K562 (cell line): ENCODE measurements around the gene CTDSPL. TPM values are rescaled to one million over a fixed set of nuclear protein-coding genes. Genes with fewer than 3 reads are reported as not detected.

ENCODE experiments used
- ATAC-seq: fragments of 200-7000 bp; cut with Tn5 transposase; 3 replicates; pipeline ENCODE4 v1.9.1; 2020; ENCODE audit warnings: moderate library complexity
- BruUV-seq: library from RNA; stranded (reverse); fragments of 400-500 nt; replicated peaks from 2 replicates; lab custom pipeline; 2021; lab: Mats Ljungman, UMichigan
- CTCF ChIA-PET: fragments of 300-600 bp; formaldehyde crosslinking; extraction: SDS; loops from one replicate; lab custom pipeline; 2021; ENCODE audit warnings: low intra/inter-chr PET ratio; lab: Yijun Ruan, JAX
- POLR2A ChIA-PET: fragments of 300-600, 350-650 bp; sonication (Branson Sonifier 250); formaldehyde crosslinking; extraction: SDS; loops from one replicate; lab custom pipeline; 2021; ENCODE audit warnings: antibody characterized with exemption, inconsistent platforms; lab: Yijun Ruan, JAX
- DNase-seq, 4 experiments: peaks; one replicate each; pipeline versions ENCODE4 v3.0.0 to v3.0.0-alpha.2; 2011 to 2018; ENCODE audit warnings: low spot score in 3 of 4, mixed read lengths in 3 of 4; ENCODE audit errors: extremely low read depth in 1 of 4
- FAIRE-seq: peaks from 2 replicates; lab custom pipeline; 2011; peaks lifted over from hg19 to GRCh38; lab: Jason Lieb, UNC
- H2AFZ ChIP-seq: 2 replicates; pipeline ENCODE4 v1.6.0; 2011; ENCODE audit warnings: low read depth, low read length, control low read depth, inconsistent platforms
- H3K27ac ChIP-seq: fragments of 200-600 bp; 3 replicates; pipeline ENCODE4 v1.8.0; 2011; ENCODE audit warnings: low read depth, mild to moderate bottlenecking, control low read depth, inconsistent platforms, low read length, moderate library complexity, mixed read lengths; ENCODE audit errors: extremely low read depth
- H3K27me3 ChIP-seq, 2 experiments: fragments of 300-600 bp in 1 of 2; 2 replicates in 1 of 2; 3 replicates in 1 of 2; pipeline versions ENCODE4 v1.6.0 to v1.8.0; 2011; ENCODE audit warnings: inconsistent platforms in 2 of 2, low read length in 2 of 2, mild to moderate bottlenecking in 1 of 2, mixed read lengths in 1 of 2, moderate library complexity in 1 of 2; ENCODE audit not compliant: control insufficient read depth in 2 of 2, insufficient read depth in 2 of 2
- H3K36me3 ChIP-seq: fragments of 300-600 bp; 3 replicates; pipeline ENCODE4 v1.8.0; 2011; ENCODE audit warnings: mild to moderate bottlenecking, low read length, inconsistent platforms; ENCODE audit not compliant: control insufficient read depth, insufficient read depth
- H3K4me1 ChIP-seq, 2 experiments: fragments of 200-600 bp in 1 of 2; replicated peaks in 1 of 2; 2 replicates in 1 of 2; 3 replicates in 1 of 2; pipeline versions ENCODE4 v1.5.1 to v1.8.0; 2011; ENCODE audit warnings: inconsistent platforms in 2 of 2, low read length in 2 of 2, mild to moderate bottlenecking in 1 of 2, mixed read lengths in 1 of 2, moderate library complexity in 1 of 2; ENCODE audit not compliant: control insufficient read depth in 2 of 2, insufficient read depth in 2 of 2
- H3K4me2 ChIP-seq: 2 replicates; pipeline ENCODE4 v1.6.1; 2011; ENCODE audit warnings: low read length, control low read depth, inconsistent platforms, mixed read lengths; ENCODE audit not compliant: insufficient read depth
- H3K4me3 ChIP-seq: fragments of 200-600 bp; sonication (generic), shearing (Covaris generic); 2 replicates; pipeline ENCODE4 v1.5.1; 2016; ENCODE audit warnings: control low read depth, inconsistent platforms
- H3K79me2 ChIP-seq: fragments of 200-600 bp; 3 replicates; pipeline ENCODE4 v1.8.0; 2011; ENCODE audit warnings: low read length, inconsistent platforms; ENCODE audit not compliant: control insufficient read depth, insufficient read depth
- H3K9ac ChIP-seq, 2 experiments: 2 replicates each; pipeline versions ENCODE4 v1.6.0 to v1.6.1; 2011; ENCODE audit warnings: low read depth in 2 of 2, low read length in 2 of 2, control low read depth in 1 of 2, inconsistent platforms in 1 of 2, mild to moderate bottlenecking in 1 of 2, mixed read lengths in 1 of 2; ENCODE audit not compliant: insufficient read depth in 1 of 2
- H3K9me1 ChIP-seq: one replicate; pipeline ENCODE4 v1.6.0; 2011; ENCODE audit warnings: inconsistent platforms, mild to moderate bottlenecking, low read length, moderate library complexity; ENCODE audit not compliant: control insufficient read depth, insufficient read depth
- H3K9me3 ChIP-seq: replicated peaks from 2 replicates; pipeline ENCODE4 v1.5.1; 2011; ENCODE audit warnings: low read depth, low read length, inconsistent platforms; ENCODE audit not compliant: control insufficient read depth, insufficient read depth
- H4K20me1 ChIP-seq: replicated peaks from 2 replicates; pipeline ENCODE4 v1.6.1; 2011; ENCODE audit warnings: low read length, inconsistent platforms, mixed read lengths; ENCODE audit not compliant: control insufficient read depth, insufficient read depth
- CHD1 ChIP-seq: fragments of 200-600 bp; sonication (generic); IDR thresholded peaks from one replicate; pipeline ENCODE4 v1.6.1; 2012; ENCODE audit warnings: mild to moderate bottlenecking, moderate library complexity, low read length, inconsistent platforms
- CTBP1 ChIP-seq: fragments of 450-650 bp; IDR thresholded peaks from 2 replicates; pipeline ENCODE4 v1.6.1; 2016; ENCODE audit warnings: borderline replicate concordance
- ELF4 ChIP-seq: fragments of 450-650 bp; formaldehyde crosslinking; IDR thresholded peaks from 2 replicates; pipeline ENCODE4 v1.4.0; 2022; ENCODE audit warnings: missing genetic modification characterization
- FOXJ2 ChIP-seq: fragments of 200-800 bp; sonication (Bioruptor generic); IDR thresholded peaks from 2 replicates; pipeline ENCODE4 v1.6.1; 2016; ENCODE audit warnings: missing genetic modification characterization, missing compliant biosample characterization
- MAX ChIP-seq: sonication (generic); formaldehyde crosslinking; IDR thresholded peaks from 2 replicates; pipeline ENCODE4 v1.9.0; 2022; ENCODE audit warnings: mild to moderate bottlenecking, missing genetic modification reagents
- NR4A1 ChIP-seq, 2 experiments: fragments of 250-450 bp in 1 of 2; fragments of 450-650 bp in 1 of 2; sonication (Bioruptor Pico) in 1 of 2; IDR thresholded peaks; 2 replicates each; pipeline versions ENCODE4 v1.4.0 to v1.6.1; 2016 to 2020; ENCODE audit warnings: mild to moderate bottlenecking in 2 of 2, missing compliant biosample characterization in 1 of 2, missing genetic modification characterization in 1 of 2, moderate library complexity in 1 of 2
- PYGO2 ChIP-seq: fragments of 450-650 bp; IDR thresholded peaks from 2 replicates; pipeline ENCODE4 v1.6.1; 2016; ENCODE audit warnings: mild to moderate bottlenecking, missing genetic modification characterization, moderate library complexity, missing compliant biosample characterization
- RCOR1 ChIP-seq, 2 experiments: IDR thresholded peaks; 2 replicates each; pipeline ENCODE4 v1.6.1; 2012; ENCODE audit warnings: low read depth in 2 of 2, low read length in 2 of 2, borderline replicate concordance in 1 of 2, improper control_type of control experiment in 1 of 2
- SAFB ChIP-seq: fragments of 200-400 bp; formaldehyde crosslinking; IDR thresholded peaks from 2 replicates; pipeline ENCODE4 v1.6.1; 2017; ENCODE audit warnings: low read depth, low read length, borderline replicate concordance
- SMAD2 ChIP-seq: fragments of 150-350 bp; IDR thresholded peaks from 2 replicates; pipeline ENCODE4 v1.6.1; 2014; ENCODE audit warnings: low read depth, mild to moderate bottlenecking, low read length
- SNAPC5 ChIP-seq: fragments of 250-450 bp; sonication (Bioruptor Pico); IDR thresholded peaks from 2 replicates; pipeline ENCODE4 v1.8.0; 2021; ENCODE audit warnings: moderate library complexity, mild to moderate bottlenecking, inconsistent platforms
- STAG1 ChIP-seq: sonication (generic); formaldehyde crosslinking; IDR thresholded peaks from 2 replicates; pipeline ENCODE4 v1.5.0; 2020; ENCODE audit warnings: missing genetic modification reagents, borderline replicate concordance
- TAF15 ChIP-seq: fragments of 200-400 bp; formaldehyde crosslinking; IDR thresholded peaks from 2 replicates; pipeline ENCODE4 v1.6.1; 2017; ENCODE audit warnings: mild to moderate bottlenecking, low read depth, low read length, moderate library complexity
- THAP7 ChIP-seq: fragments of 250-450 bp; sonication (Bioruptor Pico); IDR thresholded peaks from 2 replicates; pipeline ENCODE4 v1.5.0; 2021
- ZNF124 ChIP-seq: sonication (generic); formaldehyde crosslinking; IDR thresholded peaks from 2 replicates; pipeline ENCODE4 v1.8.1; 2022; ENCODE audit warnings: missing genetic modification reagents
- ZNF217 ChIP-seq: sonication (generic); formaldehyde crosslinking; IDR thresholded peaks from 2 replicates; pipeline ENCODE4 v1.8.0; 2022; ENCODE audit warnings: mild to moderate bottlenecking, missing genetic modification reagents
- ZNF586 ChIP-seq: fragments of 450-650 bp; formaldehyde crosslinking; conservative IDR thresholded peaks from 2 replicates; pipeline ENCODE4 v1.4.0; 2020; ENCODE audit warnings: mild to moderate bottlenecking, moderate library complexity
- ZNF699 ChIP-seq: fragments of 250-450 bp; sonication (Bioruptor Pico); IDR thresholded peaks from 2 replicates; pipeline ENCODE4 v1.8.0; 2021; ENCODE audit warnings: mild to moderate bottlenecking, moderate library complexity; ENCODE audit not compliant: insufficient replicate concordance
- ZNF75A ChIP-seq: fragments of 450-650 bp; formaldehyde crosslinking; IDR thresholded peaks from 2 replicates; pipeline ENCODE4 v1.4.0; 2020; ENCODE audit warnings: mild to moderate bottlenecking
- WGBS: fragments of 100-300 bp; shearing (Covaris generic); methylation state at CpG from one replicate; pipeline ENCODE4 v1.1.6; 2016; ENCODE audit warnings: low coverage, mixed read lengths; ENCODE audit not compliant: insufficient coverage; ENCODE audit errors: missing lambda C conversion rate; 5-methylcytosine and 5-hydroxymethylcytosine counted together
- in situ Hi-C: fragments of 300-500 bp; cut with MboI; formaldehyde crosslinking; loops from 4 replicates; pipeline ENCODE4 v1.15.0; 2018; ENCODE audit warnings: inconsistent platforms, mixed read lengths
- intact Hi-C: fragments of 100-400 bp; cut with micrococcal nuclease; formaldehyde crosslinking; loops from 2 replicates; pipeline ENCODE4 v1.14.2; 2022
- polyA plus RNA-seq, 8 experiments: library from polyadenylated mRNA; depleted of rRNA in 4 of 8; stranded (reverse) in 5 of 8; unstranded in 3 of 8; fragments of >200 nt; fragmentation: Nextera tagmentation in 2 of 8; fragmentation: Illumina TruSeq in 1 of 8; extraction: Ambion mirVana in 2 of 8; extraction: Trizol in 1 of 8; gene quantifications; 2 replicates each; pipeline versions ENCODE4 v1.2.1 to v1.2.3, GENCODE V29; 2011 to 2014; ENCODE audit warnings: inconsistent platforms in 1 of 8, missing spikeins in 1 of 8
- total RNA-seq, 7 experiments: library from RNA; depleted of rRNA in 6 of 7; stranded (reverse); fragments of >200 nt in 6 of 7; fragmentation: Illumina TruSeq in 2 of 7; extraction: Trizol in 2 of 7; gene quantifications; 2 replicates each; pipeline versions ENCODE4 v1.2.1 to v1.2.3, GENCODE V29; 2011 to 2021; ENCODE audit warnings: low replicate concordance in 1 of 7
- TF ChIP-seq, protein P1 (sequence below): fragments of 250-450 bp; sonication (Bioruptor Pico); IDR thresholded peaks from 2 replicates; pipeline ENCODE4 v1.8.0; 2021; ENCODE audit warnings: mild to moderate bottlenecking, moderate library complexity

CTDSPL gene
- total and polyA plus RNA-seq, 9 of the 15 experiments (the other 6 are each of a cell fraction or from before 2014, with no cell fraction given), result 5.1 to 19.3 (median 11.3) TPM

GRCh38 chr3:38021196-38021595 is 159.5 kb downstream of the CTDSPL start:
- ChIA-PET CTCF (no interaction called here), POLR2A (interaction anchor here (0.7 to 1.0 kb wide), 2 partner anchors 10 to 1106 kb away, joined by 4 to 5 read pairs; no protein-coding TSS in a partner anchor)
- peaks cover 73 to 76% of the 10 kb centered on the region in 2 experiments for H3K4me1 ChIP-seq

More at GRCh38 chr3:38021196-38021595, 159.5 kb downstream of the CTDSPL start:
- Histone ChIP-seq H3K4me2 (no peak overlapping the region), H2AFZ (no peak overlapping the region), H3K27ac (no peak overlapping the region), H3K4me3 (no peak overlapping the region), H3K9me1 (peaks cover 4% of the 10 kb centered on the region), H3K27me3 (no peaks in the 10 kb centered on the region), H4K20me1 (peaks cover 3% of the 10 kb centered on the region; the same call in 1 of the 2 replicates), H3K9ac (peak overlapping the region in 1 of 2 experiments; percentile 13; a peak in 1 of 4 replicates), H3K9me3 (no peaks in the 10 kb centered on the region), H3K79me2 (peaks cover 46% of the 10 kb centered on the region), H3K36me3 (peaks cover 18% of the 10 kb centered on the region; the same call in 2 of the 3 replicates)
- BruUV-seq, result no TSS peak
- WGBS, result 91% methylated on average over 4 of the region's 4 CpGs
- in situ Hi-C loops (no loop called here), intact Hi-C loops (no loop called here)
- FAIRE-seq (no peak), ATAC-seq (no peak), DNase-seq (no peak)
- no peak for TF ChIP-seq ZNF217 (CRISPR knock-in tag)
- no peak for TF ChIP-seq SNAPC5
- TF ChIP-seq ELF4 (CRISPR knock-in tag), result no peak
- TF ChIP-seq THAP7 (CRISPR knock-in tag), result no peak
- TF ChIP-seq, protein P1, sequence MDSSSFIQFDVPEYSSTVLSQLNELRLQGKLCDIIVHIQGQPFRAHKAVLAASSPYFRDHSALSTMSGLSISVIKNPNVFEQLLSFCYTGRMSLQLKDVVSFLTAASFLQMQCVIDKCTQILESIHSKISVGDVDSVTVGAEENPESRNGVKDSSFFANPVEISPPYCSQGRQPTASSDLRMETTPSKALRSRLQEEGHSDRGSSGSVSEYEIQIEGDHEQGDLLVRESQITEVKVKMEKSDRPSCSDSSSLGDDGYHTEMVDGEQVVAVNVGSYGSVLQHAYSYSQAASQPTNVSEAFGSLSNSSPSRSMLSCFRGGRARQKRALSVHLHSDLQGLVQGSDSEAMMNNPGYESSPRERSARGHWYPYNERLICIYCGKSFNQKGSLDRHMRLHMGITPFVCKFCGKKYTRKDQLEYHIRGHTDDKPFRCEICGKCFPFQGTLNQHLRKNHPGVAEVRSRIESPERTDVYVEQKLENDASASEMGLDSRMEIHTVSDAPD (CRISPR knock-in tag), result no peak
- no peak for TF ChIP-seq TAF15
- TF ChIP-seq SAFB, result no peak
- TF ChIP-seq NR4A1 (CRISPR knock-in tag; IDR thresholded peaks at IDR 0.05), result no peak
- no peak for TF ChIP-seq NR4A1 (tag; IDR thresholded peaks at IDR 0.05)
- TF ChIP-seq FOXJ2 (tag), result no peak
- TF ChIP-seq PYGO2, result no peak
- no peak for TF ChIP-seq MAX (CRISPR knock-in tag)
- TF ChIP-seq CHD1, result no peak
- no peak for TF ChIP-seq CTBP1
- no peak for TF ChIP-seq ZNF75A (CRISPR knock-in tag)
- no peak for TF ChIP-seq SMAD2
- no peak for TF ChIP-seq STAG1 (CRISPR knock-in tag)
- no peak for TF ChIP-seq ZNF699 (CRISPR knock-in tag)
- TF ChIP-seq ZNF586 (CRISPR knock-in tag), result no peak
- no peak for TF ChIP-seq ZNF124 (CRISPR knock-in tag)
- no peak for TF ChIP-seq RCOR1 (IDR thresholded peaks at IDR 0.05; ENCODE audit: borderline replicate concordance in 1 of 2, low read depth in 2 of 2, low read length in 2 of 2)
